Thyroid gland (tissue), 4 donors: ENCODE measurements around the gene NANOGP8.

Experiments used
- POLR2A ChIP-seq, 2 donors: fragments of 450-650 bp; IDR thresholded peaks; one replicate each; pipeline ENCODE4 v1.6.1; 2017; ENCODE audit warnings: antibody characterized with exemption in 2 of 2, mild to moderate bottlenecking in 2 of 2, moderate library complexity in 1 of 2
- TF ChIP-seq, protein P1 (sequence below), 6 experiments: fragments of 200-600 bp in 3 of 6; fragments of 450-650 bp in 3 of 6; sonication (generic) in 3 of 6; IDR thresholded peaks; one replicate each; pipeline ENCODE4 v1.5.1; 2016 to 2019; ENCODE audit warnings: antibody characterized with exemption in 6 of 6, mild to moderate bottlenecking in 2 of 6, inconsistent platforms in 1 of 6, moderate library complexity in 1 of 6

DNA sequence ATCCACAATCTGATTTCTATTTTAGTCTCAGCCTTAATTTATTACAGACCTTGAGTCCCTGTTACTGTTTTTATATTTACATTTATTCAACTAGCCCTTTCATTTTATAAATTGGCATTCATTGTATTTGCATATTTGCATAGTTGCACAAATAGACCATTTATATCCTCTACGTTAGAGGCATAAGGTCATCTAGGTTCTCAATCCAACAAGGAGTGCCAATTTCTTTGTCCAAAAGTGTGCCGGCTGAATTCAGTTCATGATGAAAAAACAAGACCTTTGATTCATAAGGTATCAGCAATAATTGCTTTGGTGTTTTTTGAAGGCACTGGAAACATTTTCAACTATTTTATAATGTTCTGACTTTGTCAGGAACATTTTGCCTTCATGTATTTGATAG, 33.9 kb upstream of the NANOGP8 start:
- TF ChIP-seq, protein P1, sequence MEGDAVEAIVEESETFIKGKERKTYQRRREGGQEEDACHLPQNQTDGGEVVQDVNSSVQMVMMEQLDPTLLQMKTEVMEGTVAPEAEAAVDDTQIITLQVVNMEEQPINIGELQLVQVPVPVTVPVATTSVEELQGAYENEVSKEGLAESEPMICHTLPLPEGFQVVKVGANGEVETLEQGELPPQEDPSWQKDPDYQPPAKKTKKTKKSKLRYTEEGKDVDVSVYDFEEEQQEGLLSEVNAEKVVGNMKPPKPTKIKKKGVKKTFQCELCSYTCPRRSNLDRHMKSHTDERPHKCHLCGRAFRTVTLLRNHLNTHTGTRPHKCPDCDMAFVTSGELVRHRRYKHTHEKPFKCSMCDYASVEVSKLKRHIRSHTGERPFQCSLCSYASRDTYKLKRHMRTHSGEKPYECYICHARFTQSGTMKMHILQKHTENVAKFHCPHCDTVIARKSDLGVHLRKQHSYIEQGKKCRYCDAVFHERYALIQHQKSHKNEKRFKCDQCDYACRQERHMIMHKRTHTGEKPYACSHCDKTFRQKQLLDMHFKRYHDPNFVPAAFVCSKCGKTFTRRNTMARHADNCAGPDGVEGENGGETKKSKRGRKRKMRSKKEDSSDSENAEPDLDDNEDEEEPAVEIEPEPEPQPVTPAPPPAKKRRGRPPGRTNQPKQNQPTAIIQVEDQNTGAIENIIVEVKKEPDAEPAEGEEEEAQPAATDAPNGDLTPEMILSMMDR (IDR thresholded peaks at IDR 0.05), result no peak
- no peak for TF ChIP-seq POLR2A (IDR thresholded peaks at IDR 0.05)
